Astrocyte (in vitro differentiated cells and primary cell): ENCODE results near the gene TES. TPM values are rescaled to one million over a fixed set of nuclear protein-coding genes. Genes with fewer than 3 reads are reported as not detected.
A peak's percentile ranks its signal among the peaks of the same experiment; 100 is the strongest.

Experiments used
- DNase-seq: peaks from one replicate; pipeline ENCODE4 v3.0.0-alpha.2; 2010; ENCODE audit warnings: low read depth
- FAIRE-seq: peaks from 2 replicates; lab custom pipeline; 2011; peaks lifted over from hg19 to GRCh38; lab: Jason Lieb, UNC
- H2AFZ ChIP-seq: 2 replicates; pipeline ENCODE4 v1.6.0; 2012; ENCODE audit warnings: low read depth, low read length, inconsistent platforms
- H3K27ac ChIP-seq: 2 replicates; pipeline ENCODE4 v1.5.1; 2011; ENCODE audit warnings: low read depth, low read length, inconsistent platforms
- H3K27me3 ChIP-seq: 2 replicates; pipeline ENCODE4 v1.6.0; 2011; ENCODE audit warnings: low read length, inconsistent platforms; ENCODE audit not compliant: insufficient read depth
- H3K36me3 ChIP-seq: 2 replicates; pipeline ENCODE4 v1.5.1; 2011; ENCODE audit warnings: low read length, inconsistent platforms; ENCODE audit not compliant: insufficient read depth
- H3K4me1 ChIP-seq: 2 replicates; pipeline ENCODE4 v1.5.1; 2011; ENCODE audit warnings: low read length, inconsistent platforms; ENCODE audit not compliant: insufficient read depth
- H3K4me2 ChIP-seq: 2 replicates; pipeline ENCODE4 v1.6.0; 2012; ENCODE audit warnings: low read length, inconsistent platforms
- H3K4me3 ChIP-seq: 2 replicates; pipeline ENCODE4 v1.5.1; 2011; ENCODE audit warnings: low read depth, mild to moderate bottlenecking, low read length, inconsistent platforms; ENCODE audit not compliant: insufficient read depth
- H3K79me2 ChIP-seq: 2 replicates; pipeline ENCODE4 v1.6.0; 2012; ENCODE audit warnings: mild to moderate bottlenecking, low read length, inconsistent platforms; ENCODE audit not compliant: insufficient read depth
- H3K9ac ChIP-seq: 2 replicates; pipeline ENCODE4 v1.6.0; 2012; ENCODE audit warnings: mild to moderate bottlenecking, low read length, inconsistent platforms
- H3K9me3 ChIP-seq: 2 replicates; pipeline ENCODE4 v1.5.1; 2012; ENCODE audit warnings: low read depth, mild to moderate bottlenecking, low read length, inconsistent platforms; ENCODE audit not compliant: insufficient read depth
- H4K20me1 ChIP-seq: 2 replicates; pipeline ENCODE4 v1.6.0; 2012; ENCODE audit warnings: low read length, inconsistent platforms; ENCODE audit not compliant: insufficient read depth
- H3K27ac Mint-ChIP-seq: one replicate; pipeline ENCODE4 v1.8.0; 2021; ENCODE audit warnings: mild to moderate bottlenecking, mixed read lengths; ENCODE audit not compliant: unreplicated experiment
- H3K27me3 Mint-ChIP-seq: one replicate; pipeline ENCODE4 v1.8.0; 2021; ENCODE audit warnings: low read depth, mixed read lengths; ENCODE audit not compliant: unreplicated experiment
- H3K36me3 Mint-ChIP-seq: one replicate; pipeline ENCODE4 v1.8.0; 2021; ENCODE audit warnings: low read depth, mixed read lengths; ENCODE audit not compliant: unreplicated experiment
- H3K4me1 Mint-ChIP-seq: one replicate; pipeline ENCODE4 v1.8.0; 2021; ENCODE audit warnings: low read depth, mixed read lengths; ENCODE audit not compliant: unreplicated experiment
- H3K4me3 Mint-ChIP-seq: one replicate; pipeline ENCODE4 v1.8.0; 2021; ENCODE audit warnings: mild to moderate bottlenecking, moderate library complexity, mixed read lengths; ENCODE audit not compliant: unreplicated experiment
- H3K9me3 Mint-ChIP-seq: one replicate; pipeline ENCODE4 v1.8.0; 2021; ENCODE audit warnings: mild to moderate bottlenecking, mixed read lengths; ENCODE audit not compliant: unreplicated experiment
- EZH2 ChIP-seq: IDR thresholded peaks from 2 replicates; pipeline ENCODE4 v1.6.1; 2012; ENCODE audit warnings: mild to moderate bottlenecking, low read length, inconsistent platforms; ENCODE audit not compliant: insufficient read depth
- total RNA-seq: library from RNA; stranded (reverse); gene quantifications from 2 replicates; pipeline ENCODE4 v1.2.1, GENCODE V29; 2021
- TF ChIP-seq, protein P1 (sequence below): IDR thresholded peaks from 2 replicates; pipeline ENCODE4 v1.5.1; 2011; ENCODE audit warnings: low read depth, mild to moderate bottlenecking, inconsistent platforms, low read length, moderate library complexity; ENCODE audit not compliant: insufficient read depth

TES gene
- total RNA-seq, 1 donor from 2014 or later: 179 TPM

DNA sequence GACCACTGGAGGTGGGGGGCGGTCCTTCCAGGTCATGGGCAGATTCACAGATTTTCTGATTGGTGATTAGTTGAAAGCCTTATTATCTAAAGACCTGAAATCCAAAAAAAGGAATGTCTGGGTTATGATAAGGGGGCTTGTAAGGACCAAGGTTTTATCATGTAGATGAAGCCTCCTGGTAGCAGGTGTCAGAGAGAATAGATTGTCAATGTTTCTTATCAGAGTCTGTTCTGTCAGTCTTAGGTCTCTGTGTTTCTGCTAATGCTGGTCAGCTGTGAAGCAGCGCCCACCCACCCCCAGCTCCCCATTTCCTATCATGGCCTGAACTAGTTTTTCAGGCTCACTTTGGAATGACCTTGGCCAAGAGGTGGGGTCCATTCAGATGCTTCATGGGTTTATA is 21.2 kb downstream of the TES start:
- H3K27ac ChIP-seq: no peak overlapping the region
- peaks cover 49% of the 10 kb centered on the region for H3K4me1 ChIP-seq
- no peak for TF ChIP-seq EZH2
- TF ChIP-seq, protein P1, sequence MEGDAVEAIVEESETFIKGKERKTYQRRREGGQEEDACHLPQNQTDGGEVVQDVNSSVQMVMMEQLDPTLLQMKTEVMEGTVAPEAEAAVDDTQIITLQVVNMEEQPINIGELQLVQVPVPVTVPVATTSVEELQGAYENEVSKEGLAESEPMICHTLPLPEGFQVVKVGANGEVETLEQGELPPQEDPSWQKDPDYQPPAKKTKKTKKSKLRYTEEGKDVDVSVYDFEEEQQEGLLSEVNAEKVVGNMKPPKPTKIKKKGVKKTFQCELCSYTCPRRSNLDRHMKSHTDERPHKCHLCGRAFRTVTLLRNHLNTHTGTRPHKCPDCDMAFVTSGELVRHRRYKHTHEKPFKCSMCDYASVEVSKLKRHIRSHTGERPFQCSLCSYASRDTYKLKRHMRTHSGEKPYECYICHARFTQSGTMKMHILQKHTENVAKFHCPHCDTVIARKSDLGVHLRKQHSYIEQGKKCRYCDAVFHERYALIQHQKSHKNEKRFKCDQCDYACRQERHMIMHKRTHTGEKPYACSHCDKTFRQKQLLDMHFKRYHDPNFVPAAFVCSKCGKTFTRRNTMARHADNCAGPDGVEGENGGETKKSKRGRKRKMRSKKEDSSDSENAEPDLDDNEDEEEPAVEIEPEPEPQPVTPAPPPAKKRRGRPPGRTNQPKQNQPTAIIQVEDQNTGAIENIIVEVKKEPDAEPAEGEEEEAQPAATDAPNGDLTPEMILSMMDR: no peak
- peak overlapping the region; percentile 92 for H3K27ac Mint-ChIP-seq
- H3K79me2 ChIP-seq: peaks cover 89% of the 10 kb centered on the region
- H3K27me3 Mint-ChIP-seq: no peaks in the 10 kb centered on the region
- H3K4me2 ChIP-seq: peak overlapping the region; percentile 50
- H3K4me3 Mint-ChIP-seq: no peak overlapping the region
- H3K4me3 ChIP-seq: no peak overlapping the region
- DNase-seq: no peak
- H4K20me1 ChIP-seq: peaks cover 31% of the 10 kb centered on the region
- no peaks in the 10 kb centered on the region for H3K27me3 ChIP-seq
- FAIRE-seq: no peak
- no peaks in the 10 kb centered on the region for H3K9me3 ChIP-seq
- no peaks in the 10 kb centered on the region for H3K36me3 Mint-ChIP-seq
- H3K36me3 ChIP-seq: no peaks in the 10 kb centered on the region
- no peak overlapping the region for H2AFZ ChIP-seq
- H3K9me3 Mint-ChIP-seq: no peaks in the 10 kb centered on the region
- no peak overlapping the region for H3K9ac ChIP-seq
- H3K4me1 Mint-ChIP-seq: peaks cover 37% of the 10 kb centered on the region

DNA sequence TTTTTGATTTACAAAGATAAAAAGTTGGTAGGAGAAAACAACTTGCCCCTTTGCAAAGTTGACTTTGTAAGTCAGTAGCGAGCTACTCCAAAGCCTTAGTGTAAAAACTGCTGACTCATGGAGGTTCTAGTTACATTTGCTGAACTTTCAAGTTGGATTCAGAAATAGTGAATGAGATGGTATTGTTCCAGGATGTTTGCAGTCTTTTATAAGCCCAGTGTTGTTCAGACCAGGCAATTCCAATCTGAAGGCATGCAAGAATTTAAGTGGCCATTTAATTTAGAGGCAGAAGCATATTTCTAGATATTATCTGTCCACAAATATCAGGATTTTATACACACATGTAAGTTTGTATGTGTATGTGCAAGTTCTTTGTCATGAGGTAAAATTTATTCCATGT is 21.6 kb downstream of the TES start:
- Mint-ChIP-seq H3K27me3 (no peaks in the 10 kb centered on the region), H3K4me1 (peaks cover 34% of the 10 kb centered on the region), H3K4me3 (peak overlapping the region; percentile 40), H3K9me3 (no peaks in the 10 kb centered on the region), H3K36me3 (no peaks in the 10 kb centered on the region), H3K27ac (peak overlapping the region; percentile 92)
- Histone ChIP-seq H2AFZ (no peak overlapping the region), H3K4me1 (peaks cover 46% of the 10 kb centered on the region), H3K79me2 (peaks cover 90% of the 10 kb centered on the region), H3K36me3 (peaks cover 3% of the 10 kb centered on the region), H3K4me3 (no peak overlapping the region), H3K27me3 (no peaks in the 10 kb centered on the region), H3K27ac (peak overlapping the region; percentile 51), H3K9me3 (no peaks in the 10 kb centered on the region), H3K4me2 (peak overlapping the region; percentile 50), H3K9ac (peak overlapping the region; percentile 9), H4K20me1 (peaks cover 35% of the 10 kb centered on the region)
- DNase-seq (peak; percentile 67), FAIRE-seq (no peak)
- TF ChIP-seq, protein P1: no peak
- no peak for TF ChIP-seq EZH2

DNA sequence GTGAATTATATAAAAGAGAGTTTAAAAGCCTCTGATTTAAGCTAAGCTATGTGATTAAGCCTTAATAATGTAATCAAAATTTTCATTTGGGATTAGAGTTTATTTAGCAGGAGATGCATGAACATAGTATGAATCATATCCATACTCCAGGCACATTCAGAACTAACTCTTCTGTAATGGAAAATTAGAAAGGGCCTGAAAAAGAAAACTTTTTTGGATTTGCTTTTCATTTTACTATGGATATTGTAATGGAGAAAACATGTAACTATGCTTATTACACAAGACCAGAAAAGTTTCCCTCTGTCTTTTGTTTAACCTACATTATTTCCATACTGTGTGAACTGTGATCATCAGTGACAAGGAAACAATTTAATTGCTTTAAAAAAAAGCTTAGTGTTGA is 22.0 kb downstream of the TES start:
- Mint-ChIP-seq H3K4me1 (peaks cover 34% of the 10 kb centered on the region), H3K27me3 (no peaks in the 10 kb centered on the region), H3K9me3 (no peaks in the 10 kb centered on the region), H3K27ac (peak overlapping the region; percentile 92), H3K4me3 (peak overlapping the region; percentile 40), H3K36me3 (no peaks in the 10 kb centered on the region)
- Histone ChIP-seq H3K27me3 (no peaks in the 10 kb centered on the region), H4K20me1 (peaks cover 39% of the 10 kb centered on the region), H3K9me3 (no peaks in the 10 kb centered on the region), H3K79me2 (peaks cover 94% of the 10 kb centered on the region), H3K36me3 (peaks cover 7% of the 10 kb centered on the region), H3K4me2 (peak overlapping the region; percentile 50), H2AFZ (no peak overlapping the region), H3K4me3 (no peak overlapping the region), H3K9ac (peak overlapping the region; percentile 9), H3K27ac (peak overlapping the region; percentile 51), H3K4me1 (peaks cover 46% of the 10 kb centered on the region)
- DNase-seq (peak; percentile 41), FAIRE-seq (no peak)
- no peak for TF ChIP-seq EZH2
- TF ChIP-seq, protein P1: no peak
